HG03442 (cell line): ENCODE measurements around the gene AGGF1.
A peak's percentile ranks its signal among the peaks of the same experiment; 100 is the strongest.
"Not testable (repeated sequence)": the region's sequence is repeated elsewhere in the genome, so short reads cannot be mapped to it uniquely, and the experiment has no call there.

Source experiments
- ATAC-seq: cut with Tn5 transposase; IDR thresholded peaks from one replicate; pipeline ENCODE4 v1.9.1; 2021; ENCODE audit warnings: mild to moderate bottlenecking, moderate library complexity; ENCODE audit not compliant: unreplicated experiment

The AGGF1 gene

GRCh38 chr5:77022511-77023417, 7.4 kb upstream of the AGGF1 start:
- ATAC-seq, result no peak

DNA sequence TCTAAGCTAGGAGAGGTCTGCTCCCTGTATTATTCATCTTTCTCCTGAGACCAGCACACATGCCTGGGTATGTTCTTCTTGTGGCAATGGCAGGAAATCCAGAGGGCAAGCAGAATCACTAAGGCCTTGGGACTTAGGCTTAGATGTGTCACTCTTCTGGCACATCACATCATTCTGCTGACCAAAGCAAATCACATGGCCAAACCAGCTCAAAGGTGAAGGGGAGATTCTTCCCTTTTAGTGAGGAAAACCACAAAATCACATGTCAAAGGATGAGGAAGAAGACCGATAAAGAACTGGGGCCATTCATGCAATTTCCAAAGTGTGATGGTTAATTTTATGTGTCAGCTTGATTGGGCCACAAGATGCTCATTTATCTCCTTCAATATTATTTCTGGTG, 5.7 kb upstream of the AGGF1 start:
- no peak for ATAC-seq

GRCh38 chr5:77028631-77029375, 1.4 kb upstream of the AGGF1 start:
- no peak for ATAC-seq

DNA sequence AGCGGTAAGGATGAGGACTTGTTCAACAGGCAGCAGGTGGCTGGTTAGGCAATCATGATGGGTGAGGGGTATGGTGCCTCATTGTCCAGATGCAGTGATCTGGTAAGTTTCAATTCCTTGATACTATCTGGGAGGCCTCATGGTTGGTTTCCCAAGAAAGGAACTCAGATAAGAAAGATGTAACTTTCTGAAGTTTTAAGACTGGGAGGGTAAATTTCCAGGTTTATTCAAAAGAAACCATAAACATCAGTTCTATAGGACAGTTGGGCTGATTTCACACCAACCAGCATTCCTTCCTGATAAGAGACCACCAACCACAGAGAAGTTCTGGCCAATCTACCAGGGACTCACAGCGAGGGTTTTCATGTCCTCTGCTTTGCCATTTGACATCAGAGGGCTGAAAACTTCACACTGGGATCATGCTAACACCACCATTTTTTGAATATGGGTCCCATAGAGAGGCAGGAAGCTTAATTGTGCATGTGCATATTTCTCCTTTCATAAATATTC, 773 bp upstream of the AGGF1 start:
- no peak for ATAC-seq

DNA sequence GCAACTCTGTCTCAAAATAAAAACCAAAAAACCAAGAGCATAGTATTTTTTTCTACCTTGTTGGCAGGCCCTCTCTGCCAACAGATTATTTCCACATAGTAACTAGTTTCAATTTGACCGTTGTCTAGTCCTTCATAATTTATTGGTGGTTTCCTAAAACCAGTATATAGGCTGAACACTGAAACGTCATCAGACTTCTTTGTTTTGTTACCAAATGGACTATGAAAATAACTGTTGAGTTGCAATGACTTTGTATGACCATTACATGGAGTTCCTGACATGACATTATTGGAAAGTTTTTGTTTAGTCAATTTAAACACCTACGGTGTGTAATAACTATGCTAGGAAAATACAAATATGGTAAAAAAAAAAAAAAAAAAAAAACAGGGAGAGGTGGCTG, 1.7 kb downstream of the AGGF1 start:
- ATAC-seq, result no peak

- ATAC-seq, result no peak
Observed at GRCh38 chr5:77032635-77033034, 2.4 kb downstream of the AGGF1 start.

GRCh38 chr5:77033338-77033737, 3.1 kb downstream of the AGGF1 start:
- no peak for ATAC-seq

- no peak for ATAC-seq
Observed at GRCh38 chr5:77035950-77036349, 5.7 kb downstream of the AGGF1 start.

GRCh38 chr5:77046416-77047073, 16.3 kb downstream of the AGGF1 start:
- peak; percentile 50 for ATAC-seq

DNA sequence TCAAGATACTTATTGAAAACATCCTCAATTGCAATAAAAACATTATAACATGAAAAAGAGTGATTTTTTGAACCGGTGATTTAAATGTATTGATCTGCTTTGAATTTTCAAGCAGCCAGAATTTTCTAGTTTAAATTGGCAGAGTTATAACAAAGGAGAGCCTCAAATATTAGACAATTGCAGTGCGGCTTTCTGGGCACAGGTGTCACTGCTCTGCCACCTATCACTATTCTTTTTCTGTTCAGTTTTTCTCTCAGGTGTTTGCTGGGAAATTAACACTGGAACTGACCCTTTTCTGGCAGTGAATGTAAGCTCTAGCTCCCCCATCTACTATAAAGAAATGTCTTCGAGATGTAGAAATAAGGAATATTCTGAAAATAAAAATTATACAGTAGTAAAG, 33.8 kb downstream of the AGGF1 start:
- ATAC-seq, result no peak

DNA sequence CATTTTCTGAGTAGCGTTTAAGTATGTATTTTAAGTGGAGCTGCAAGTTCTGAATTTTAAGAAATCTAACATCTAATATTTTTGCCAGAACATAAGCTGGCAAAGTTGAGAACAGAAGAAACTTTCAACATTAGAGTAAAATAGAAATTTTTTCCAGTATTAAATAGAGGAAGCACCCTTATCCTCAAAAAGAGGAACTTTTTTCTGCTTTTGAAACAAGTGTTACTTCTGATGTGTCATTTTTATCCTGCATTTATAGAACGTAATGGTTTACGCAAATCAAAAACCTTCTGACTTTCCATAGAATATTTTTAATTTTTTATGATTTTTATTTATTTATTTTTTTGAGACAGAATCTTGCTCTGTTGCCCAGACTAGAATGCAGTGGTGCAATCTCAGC, 35.1 kb downstream of the AGGF1 start:
- ATAC-seq, result no peak

GRCh38 chr5:77066184-77066583, 36.0 kb downstream of the AGGF1 start:
- no peak for ATAC-seq

GRCh38 chr5:77066823-77067442, 36.7 kb downstream of the AGGF1 start:
- no peak for ATAC-seq

DNA sequence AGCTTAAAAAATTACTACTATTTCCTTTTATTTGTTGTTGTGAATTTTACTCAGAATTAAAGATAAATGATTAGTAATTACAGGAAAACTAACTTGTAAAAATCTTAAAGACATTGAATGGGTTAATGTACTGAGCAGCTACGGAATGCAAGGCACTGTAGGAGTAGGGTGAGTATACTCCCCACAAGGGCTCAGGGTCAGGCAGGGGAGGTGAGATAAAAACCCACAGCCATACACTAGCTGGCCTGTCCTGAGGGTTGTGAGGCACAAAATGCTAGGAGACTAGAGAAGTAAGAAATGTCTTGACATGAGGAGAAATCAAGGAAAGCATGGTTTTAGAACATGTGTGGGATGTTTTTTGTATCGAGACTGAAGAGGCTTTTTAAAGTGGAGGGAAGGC, 43.5 kb downstream of the AGGF1 start:
- no peak for ATAC-seq

GRCh38 chr5:77074745-77075144, 44.5 kb downstream of the AGGF1 start:
- no peak for ATAC-seq

- ATAC-seq, result peak; percentile 76
Observed at GRCh38 chr5:77076961-77077828, 47.0 kb downstream of the AGGF1 start.

- ATAC-seq, result no peak
Observed at GRCh38 chr5:77077829-77078176, 47.6 kb downstream of the AGGF1 start.

DNA sequence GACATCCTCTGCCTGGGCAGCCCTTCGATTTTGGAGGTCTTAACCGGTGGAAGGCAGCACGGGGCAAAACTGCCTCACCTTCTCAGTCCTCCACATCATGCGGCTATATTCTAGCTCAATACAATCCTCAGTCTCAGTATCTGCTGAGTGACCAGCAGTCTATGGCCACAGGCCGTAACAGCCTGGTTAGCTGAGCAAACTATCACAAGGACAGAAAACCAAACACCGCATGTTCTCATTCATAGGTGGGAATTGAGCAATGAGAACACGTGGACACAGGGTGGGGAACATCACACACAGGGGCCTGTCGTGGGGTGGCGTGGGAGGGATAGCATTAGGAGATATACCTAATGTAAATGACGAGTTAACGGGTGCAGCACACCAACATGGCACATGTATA, 50.3 kb downstream of the AGGF1 start:
- ATAC-seq, result not testable (repeated sequence)

DNA sequence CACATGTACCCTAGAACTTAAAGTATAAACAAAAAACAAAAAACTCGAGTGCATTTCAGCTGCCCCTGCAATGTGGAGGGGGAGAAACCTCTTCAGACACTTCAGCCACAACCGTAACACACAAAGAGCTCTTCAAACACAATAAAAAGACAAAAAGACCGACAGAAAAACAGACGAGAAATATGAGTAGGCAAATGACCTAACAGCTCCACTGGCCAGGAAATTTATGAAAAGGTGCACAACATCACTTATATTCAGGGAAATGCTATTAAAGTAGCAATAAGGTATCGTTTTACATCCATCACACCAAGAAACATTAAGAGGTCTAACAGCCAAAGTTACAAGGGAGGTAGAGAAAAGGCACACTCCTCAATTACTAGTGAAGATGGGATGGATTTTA, 50.7 kb downstream of the AGGF1 start:
- no peak for ATAC-seq

DNA sequence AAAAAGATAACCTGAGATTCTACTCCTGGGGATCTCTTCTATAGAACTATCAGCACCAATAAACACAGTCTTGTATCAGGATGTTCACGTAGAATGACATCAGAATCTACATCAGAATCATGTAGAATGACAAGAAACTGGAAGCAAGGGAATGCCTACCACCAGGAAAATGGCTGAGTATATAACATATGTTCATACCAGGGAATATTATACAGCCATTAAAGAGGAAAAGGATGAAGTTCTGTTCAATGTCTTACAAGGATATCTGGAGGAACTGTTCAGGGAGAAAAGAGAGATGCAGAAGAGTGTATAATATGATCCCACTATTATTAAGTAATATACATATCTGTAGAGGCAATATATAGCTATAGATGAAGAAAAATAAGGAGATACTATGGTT, 52.1 kb downstream of the AGGF1 start:
- no peak for ATAC-seq
